Natural killer cell (primary cell): ENCODE results near the gene PIP5K1B. TPM values are rescaled to one million over a fixed set of nuclear protein-coding genes. Genes with fewer than 3 reads are reported as not detected.

Source experiments
- ATAC-seq, 3 donors: fragments of 150-1000 bp in 2 of 3; fragments of 200-7000 bp in 1 of 3; cut with Tn5 transposase; 1 replicate in 1 of 3; 2 replicates in 2 of 3; pipeline ENCODE4 v1.10.0; 2021; ENCODE audit warnings: mild to moderate bottlenecking in 2 of 3, moderate library complexity in 2 of 3
- DNase-seq, 2 donors: peaks; one replicate each; pipeline versions ENCODE4 v3.0.0 to v3.0.0-alpha.2; 2013 to 2021; ENCODE audit warnings: mixed read lengths in 1 of 2
- H3K27ac ChIP-seq: one replicate; pipeline ENCODE4 v1.5.1; 2013; ENCODE audit warnings: mild to moderate bottlenecking, low read length
- H3K27me3 ChIP-seq: one replicate; pipeline ENCODE4 v1.6.1; 2013; ENCODE audit warnings: low read length; ENCODE audit not compliant: control insufficient read depth, insufficient read depth
- H3K36me3 ChIP-seq: one replicate; pipeline ENCODE4 v1.6.1; 2013; ENCODE audit warnings: low read length; ENCODE audit not compliant: control insufficient read depth, insufficient read depth
- H3K4me1 ChIP-seq: one replicate; pipeline ENCODE4 v1.6.1; 2013; ENCODE audit warnings: low read length; ENCODE audit not compliant: control insufficient read depth, insufficient read depth
- H3K4me3 ChIP-seq: one replicate; pipeline ENCODE4 v1.5.1; 2013; ENCODE audit warnings: low read length
- H3K9me3 ChIP-seq: one replicate; pipeline ENCODE4 v1.6.1; 2013; ENCODE audit warnings: low read length; ENCODE audit not compliant: control insufficient read depth, insufficient read depth
- H3K27ac Mint-ChIP-seq, 2 donors: one replicate each; pipeline ENCODE4 v1.8.0; 2022; ENCODE audit warnings: mild to moderate bottlenecking in 2 of 2, mixed read lengths in 2 of 2, moderate library complexity in 1 of 2
- H3K27me3 Mint-ChIP-seq, 2 donors: one replicate each; pipeline ENCODE4 v1.8.0; 2022; ENCODE audit warnings: low read depth in 2 of 2, mixed read lengths in 2 of 2
- H3K36me3 Mint-ChIP-seq: one replicate; pipeline ENCODE4 v1.8.0; 2022; ENCODE audit warnings: mixed read lengths
- H3K4me1 Mint-ChIP-seq, 2 donors: one replicate each; pipeline ENCODE4 v1.8.0; 2022; ENCODE audit warnings: mixed read lengths in 2 of 2
- H3K4me3 Mint-ChIP-seq: one replicate; pipeline ENCODE4 v1.8.0; 2022; ENCODE audit warnings: mild to moderate bottlenecking, moderate library complexity, mixed read lengths
- H3K9me3 Mint-ChIP-seq, 2 donors: one replicate each; pipeline ENCODE4 v1.8.0; 2022; ENCODE audit warnings: mixed read lengths in 2 of 2
- WGBS: methylation state at CpG from one replicate; pipeline ENCODE4 v1.1.7; 2013; ENCODE audit warnings: missing lambda C conversion rate; ENCODE audit not compliant: insufficient coverage; 5-methylcytosine and 5-hydroxymethylcytosine counted together
- intact Hi-C: fragments of 100-400 bp; cut with micrococcal nuclease; formaldehyde crosslinking; loops from one replicate; pipeline ENCODE4 v1.14.2; 2022
- total RNA-seq, 4 donors: library from RNA; stranded (reverse); fragments of 120-200 nt in 1 of 4; gene quantifications; one replicate each; pipeline versions ENCODE4 v1.2.3 to v1.2.4, GENCODE V29; 2013 to 2022
- TF ChIP-seq, protein P1 (sequence below): fragments of 200-600 bp; IDR thresholded peaks from one replicate; pipeline ENCODE4 v1.8.0; 2022; ENCODE audit warnings: antibody characterized with exemption

Gene PIP5K1B
- total RNA-seq, 3 donors from 2014 or later (not counting 1 experiment from before 2014, with no cell fraction given), result 0.73 to 3.4 (median 1.3) TPM

- WGBS, result 68% methylated on average over 9 of the region's 9 CpGs
- H3K4me1 ChIP-seq, result peaks cover 7% of the 10 kb centered on the region
- ATAC-seq, result peak; percentile 53 to 69 (median 59)
- peaks cover 10 to 12% of the 10 kb centered on the region in 2 donors for H3K4me1 Mint-ChIP-seq
- no peak overlapping the region for H3K4me3 ChIP-seq
- H3K27ac Mint-ChIP-seq, result peak overlapping the region in 1 of 2 donors; percentile 78
- TF ChIP-seq, protein P1, sequence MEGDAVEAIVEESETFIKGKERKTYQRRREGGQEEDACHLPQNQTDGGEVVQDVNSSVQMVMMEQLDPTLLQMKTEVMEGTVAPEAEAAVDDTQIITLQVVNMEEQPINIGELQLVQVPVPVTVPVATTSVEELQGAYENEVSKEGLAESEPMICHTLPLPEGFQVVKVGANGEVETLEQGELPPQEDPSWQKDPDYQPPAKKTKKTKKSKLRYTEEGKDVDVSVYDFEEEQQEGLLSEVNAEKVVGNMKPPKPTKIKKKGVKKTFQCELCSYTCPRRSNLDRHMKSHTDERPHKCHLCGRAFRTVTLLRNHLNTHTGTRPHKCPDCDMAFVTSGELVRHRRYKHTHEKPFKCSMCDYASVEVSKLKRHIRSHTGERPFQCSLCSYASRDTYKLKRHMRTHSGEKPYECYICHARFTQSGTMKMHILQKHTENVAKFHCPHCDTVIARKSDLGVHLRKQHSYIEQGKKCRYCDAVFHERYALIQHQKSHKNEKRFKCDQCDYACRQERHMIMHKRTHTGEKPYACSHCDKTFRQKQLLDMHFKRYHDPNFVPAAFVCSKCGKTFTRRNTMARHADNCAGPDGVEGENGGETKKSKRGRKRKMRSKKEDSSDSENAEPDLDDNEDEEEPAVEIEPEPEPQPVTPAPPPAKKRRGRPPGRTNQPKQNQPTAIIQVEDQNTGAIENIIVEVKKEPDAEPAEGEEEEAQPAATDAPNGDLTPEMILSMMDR, result no peak
- DNase-seq, result peak in 1 of 2 donors; percentile 36
- no peak overlapping the region for H3K27ac ChIP-seq
- no peaks in the 10 kb centered on the region for H3K27me3 Mint-ChIP-seq
- no peaks in the 10 kb centered on the region for H3K36me3 Mint-ChIP-seq
- no peaks in the 10 kb centered on the region for H3K9me3 Mint-ChIP-seq
- no peaks in the 10 kb centered on the region for H3K36me3 ChIP-seq
- H3K4me3 Mint-ChIP-seq, result no peak overlapping the region
- H3K9me3 ChIP-seq, result no peaks in the 10 kb centered on the region
- intact Hi-C loops, result no loop called here
- no peaks in the 10 kb centered on the region for H3K27me3 ChIP-seq
Observed at GRCh38 chr9:68979538-68980314, 274.7 kb downstream of the PIP5K1B start.

DNA sequence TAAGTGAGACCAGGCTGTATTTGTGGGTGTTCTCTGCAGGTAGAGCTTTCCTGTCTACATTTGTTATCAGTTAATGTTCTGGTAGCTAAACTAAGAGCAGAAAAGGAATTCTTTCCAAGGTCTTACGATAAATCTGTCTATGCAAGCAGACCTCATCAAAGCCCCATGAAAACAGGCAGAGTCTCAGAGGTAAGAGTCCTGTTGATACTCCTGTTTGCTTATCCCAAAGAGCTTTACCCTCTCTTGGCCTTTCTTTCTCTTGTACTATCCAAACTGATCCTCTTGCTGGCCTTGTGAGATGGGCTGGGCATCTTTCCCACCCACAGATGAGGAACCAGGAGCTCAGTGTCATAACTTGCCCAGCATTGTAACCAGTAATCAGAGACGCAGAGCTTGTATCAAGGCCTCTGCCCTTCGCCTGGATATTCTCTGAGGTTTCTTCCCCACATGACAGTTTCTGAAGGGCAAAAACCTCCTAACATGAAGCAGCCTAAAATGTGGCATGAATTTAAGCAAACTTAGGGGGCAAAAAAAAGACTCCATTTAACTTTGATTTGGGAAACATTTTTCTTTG lies 275.4 kb downstream of the PIP5K1B start:
- Histone ChIP-seq H3K27ac (no peak overlapping the region), H3K9me3 (no peaks in the 10 kb centered on the region), H3K36me3 (no peaks in the 10 kb centered on the region), H3K4me1 (peaks cover 7% of the 10 kb centered on the region), H3K4me3 (no peak overlapping the region), H3K27me3 (no peaks in the 10 kb centered on the region)
- H3K36me3 Mint-ChIP-seq, result no peaks in the 10 kb centered on the region
- peaks cover 10 to 12% of the 10 kb centered on the region in 2 donors for H3K4me1 Mint-ChIP-seq
- intact Hi-C loops, result no loop called here
- TF ChIP-seq, protein P1, result no peak
- no peak for DNase-seq
- H3K27me3 Mint-ChIP-seq, result no peaks in the 10 kb centered on the region
- no peak overlapping the region for H3K4me3 Mint-ChIP-seq
- ATAC-seq, result no peak
- 80% methylated on average over 3 of the region's 3 CpGs for WGBS
- no peak overlapping the region for H3K27ac Mint-ChIP-seq
- no peaks in the 10 kb centered on the region for H3K9me3 Mint-ChIP-seq

DNA sequence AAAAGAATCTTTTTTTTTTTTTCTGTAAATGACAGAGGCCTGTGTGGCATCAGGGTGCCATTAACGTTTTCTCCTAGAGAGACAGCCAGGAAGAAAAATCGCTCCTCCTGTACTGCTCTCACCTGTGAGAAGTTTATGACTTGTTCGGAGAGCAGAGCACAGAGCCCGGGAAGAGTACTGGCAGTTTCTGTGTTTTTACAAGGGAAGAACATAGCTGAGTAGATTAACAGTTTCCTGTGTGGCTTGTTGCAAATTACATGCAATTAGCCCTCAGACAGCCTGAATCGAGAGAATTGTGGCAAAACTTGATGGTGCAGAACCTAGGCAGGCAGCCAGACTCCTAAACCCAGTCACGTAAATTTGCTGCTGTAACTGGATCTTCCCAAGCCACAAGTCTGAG lies 276.7 kb downstream of the PIP5K1B start:
- H3K4me1 ChIP-seq, result peaks cover 7% of the 10 kb centered on the region
- no peak overlapping the region for H3K27ac ChIP-seq
- intact Hi-C loops, result no loop called here
- H3K36me3 ChIP-seq, result no peaks in the 10 kb centered on the region
- no peaks in the 10 kb centered on the region for H3K9me3 Mint-ChIP-seq
- H3K27me3 Mint-ChIP-seq, result no peaks in the 10 kb centered on the region
- no peak for DNase-seq
- no peak overlapping the region for H3K4me3 Mint-ChIP-seq
- WGBS, result 22% methylated on average over 6 of the region's 6 CpGs
- peaks cover 10 to 12% of the 10 kb centered on the region in 2 donors for H3K4me1 Mint-ChIP-seq
- no peaks in the 10 kb centered on the region for H3K27me3 ChIP-seq
- no peak overlapping the region for H3K27ac Mint-ChIP-seq
- TF ChIP-seq, protein P1, result no peak
- H3K4me3 ChIP-seq, result no peak overlapping the region
- no peaks in the 10 kb centered on the region for H3K36me3 Mint-ChIP-seq
- H3K9me3 ChIP-seq, result no peaks in the 10 kb centered on the region
- no peak for ATAC-seq
